22Rv1 (cell line): ENCODE data around the gene KRTAP4-3.

Experiments
- ZFX ChIP-seq: fragments of 450-650 bp; IDR thresholded peaks from 2 replicates; pipeline ENCODE4 v1.6.1; 2017; ENCODE audit warnings: antibody characterized with exemption, borderline replicate concordance
- TF ChIP-seq, protein P1 (sequence below): fragments of 450-650 bp; IDR thresholded peaks from 2 replicates; pipeline ENCODE4 v1.5.1; 2017; ENCODE audit warnings: mild to moderate bottlenecking

GRCh38 chr17:41184480-41184961 lies 16.5 kb upstream of the KRTAP4-3 start, which contains the start of gene KRTAP4-1:
- TF ChIP-seq, protein P1, sequence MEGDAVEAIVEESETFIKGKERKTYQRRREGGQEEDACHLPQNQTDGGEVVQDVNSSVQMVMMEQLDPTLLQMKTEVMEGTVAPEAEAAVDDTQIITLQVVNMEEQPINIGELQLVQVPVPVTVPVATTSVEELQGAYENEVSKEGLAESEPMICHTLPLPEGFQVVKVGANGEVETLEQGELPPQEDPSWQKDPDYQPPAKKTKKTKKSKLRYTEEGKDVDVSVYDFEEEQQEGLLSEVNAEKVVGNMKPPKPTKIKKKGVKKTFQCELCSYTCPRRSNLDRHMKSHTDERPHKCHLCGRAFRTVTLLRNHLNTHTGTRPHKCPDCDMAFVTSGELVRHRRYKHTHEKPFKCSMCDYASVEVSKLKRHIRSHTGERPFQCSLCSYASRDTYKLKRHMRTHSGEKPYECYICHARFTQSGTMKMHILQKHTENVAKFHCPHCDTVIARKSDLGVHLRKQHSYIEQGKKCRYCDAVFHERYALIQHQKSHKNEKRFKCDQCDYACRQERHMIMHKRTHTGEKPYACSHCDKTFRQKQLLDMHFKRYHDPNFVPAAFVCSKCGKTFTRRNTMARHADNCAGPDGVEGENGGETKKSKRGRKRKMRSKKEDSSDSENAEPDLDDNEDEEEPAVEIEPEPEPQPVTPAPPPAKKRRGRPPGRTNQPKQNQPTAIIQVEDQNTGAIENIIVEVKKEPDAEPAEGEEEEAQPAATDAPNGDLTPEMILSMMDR = no peak
- no peak for TF ChIP-seq ZFX
